ENCODE data around the gene OR4C3. TPM values are rescaled to one million over a fixed set of nuclear protein-coding genes. Genes with fewer than 3 reads are reported as not detected.
"Not testable (repeated sequence)": the region's sequence is repeated elsewhere in the genome, so short reads cannot be mapped to it uniquely, and the experiment has no call there.

The OR4C3 gene
- total RNA-seq, 1 experiment from 2014 or later, result not detected

GRCh38 chr11:48307760-48308386 lies 16.8 kb upstream of the OR4C3 start:
- no CpG with 5 or more reads among the region's 5 CpGs for WGBS (ENCODE audit: extremely low coverage, insufficient read length, low lambda C conversion rate)

GRCh38 chr11:48313590-48313989 lies 11.1 kb upstream of the OR4C3 start:
- H3K79me2 ChIP-seq (ENCODE audit: insufficient read depth, low read length), result not testable (repeated sequence)
- H3K9me3 Mint-ChIP-seq, result peaks cover 82 to 83% of the 10 kb centered on the region in 2 experiments

More at GRCh38 chr11:48307760-48308386, 16.8 kb upstream of the OR4C3 start:
- H3K27ac Mint-ChIP-seq, result no peak overlapping the region
- Histone ChIP-seq H4K91ac (ENCODE audit: insufficient read length, low read depth, low read length) (no peak overlapping the region), H4K8ac (replicated peaks; ENCODE audit: insufficient read length, low read depth, low read length) (no peak overlapping the region), H2BK15ac (ENCODE audit: low read depth, low read length) (no peak overlapping the region), H2AFZ (ENCODE audit: low read length) (no peak overlapping the region), H3K56ac (ENCODE audit: insufficient read length, low read depth, low read length) (no peak overlapping the region), H4K20me1 (ENCODE audit: control insufficient read depth, insufficient read depth, insufficient read length) (no peaks in the 10 kb centered on the region), H2AK5ac (ENCODE audit: insufficient read length, low read length) (no peak overlapping the region), H2BK12ac (ENCODE audit: insufficient read length, low read depth, low read length) (no peak overlapping the region), H3K4ac (ENCODE audit: low read depth, low read length) (no peak overlapping the region), H2BK5ac (ENCODE audit: insufficient read length, low read length) (no peak overlapping the region), H3K14ac (ENCODE audit: insufficient read depth, low read length) (no peak overlapping the region), H3K79me1 (ENCODE audit: insufficient read depth, low read depth, low read length, poor library complexity, severe bottlenecking) (no peaks in the 10 kb centered on the region), H3K4me2 (ENCODE audit: insufficient read depth, insufficient read length, low read length) (no peak overlapping the region), H3K79me2 (ENCODE audit: insufficient read depth, low read length) (no peaks in the 10 kb centered on the region), H3K18ac (ENCODE audit: insufficient read length, low read depth, low read length) (no peak overlapping the region), H3K4me1 (ENCODE audit: insufficient read depth, low read length) (no peaks in the 10 kb centered on the region), H3K27ac (ENCODE audit: insufficient read length, low read depth, low read length) (no peak overlapping the region), H3K23ac (ENCODE audit: insufficient read length, low read depth, low read length) (no peak overlapping the region), H3K9ac (ENCODE audit: extremely low read depth, insufficient read length, low read length) (no peak overlapping the region), H2BK120ac (ENCODE audit: low read depth, low read length, poor library complexity, severe bottlenecking) (no peak overlapping the region), H3T11ph (ENCODE audit: low read length) (no peak overlapping the region), H3K27me3 (ENCODE audit: insufficient read depth, low read length) (no peaks in the 10 kb centered on the region), H2BK20ac (ENCODE audit: low read depth, low read length, poor library complexity, severe bottlenecking) (no peak overlapping the region), H4K5ac (ENCODE audit: insufficient read length, low read depth, low read length) (no peak overlapping the region), H3K9me3 (ENCODE audit: control insufficient read depth, low read depth, low read length) (peaks cover 64% of the 10 kb centered on the region), H3K23me2 (ENCODE audit: insufficient read length, low read depth, low read length, poor library complexity, severe bottlenecking) (no peaks in the 10 kb centered on the region)
- H3K4me3 Mint-ChIP-seq, result no peak overlapping the region
- H3K4me1 Mint-ChIP-seq, result no peaks in the 10 kb centered on the region
- TF ChIP-seq, protein P1, sequence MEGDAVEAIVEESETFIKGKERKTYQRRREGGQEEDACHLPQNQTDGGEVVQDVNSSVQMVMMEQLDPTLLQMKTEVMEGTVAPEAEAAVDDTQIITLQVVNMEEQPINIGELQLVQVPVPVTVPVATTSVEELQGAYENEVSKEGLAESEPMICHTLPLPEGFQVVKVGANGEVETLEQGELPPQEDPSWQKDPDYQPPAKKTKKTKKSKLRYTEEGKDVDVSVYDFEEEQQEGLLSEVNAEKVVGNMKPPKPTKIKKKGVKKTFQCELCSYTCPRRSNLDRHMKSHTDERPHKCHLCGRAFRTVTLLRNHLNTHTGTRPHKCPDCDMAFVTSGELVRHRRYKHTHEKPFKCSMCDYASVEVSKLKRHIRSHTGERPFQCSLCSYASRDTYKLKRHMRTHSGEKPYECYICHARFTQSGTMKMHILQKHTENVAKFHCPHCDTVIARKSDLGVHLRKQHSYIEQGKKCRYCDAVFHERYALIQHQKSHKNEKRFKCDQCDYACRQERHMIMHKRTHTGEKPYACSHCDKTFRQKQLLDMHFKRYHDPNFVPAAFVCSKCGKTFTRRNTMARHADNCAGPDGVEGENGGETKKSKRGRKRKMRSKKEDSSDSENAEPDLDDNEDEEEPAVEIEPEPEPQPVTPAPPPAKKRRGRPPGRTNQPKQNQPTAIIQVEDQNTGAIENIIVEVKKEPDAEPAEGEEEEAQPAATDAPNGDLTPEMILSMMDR (conservative IDR thresholded peaks at IDR 0.05), result peak; percentile 70
- peak; percentile 41 for DNase-seq
- peaks cover 84 to 87% of the 10 kb centered on the region in 2 experiments for H3K9me3 Mint-ChIP-seq
- no peaks in the 10 kb centered on the region; the same call in 1 of the 2 replicates for H3K27me3 Mint-ChIP-seq (ENCODE audit: low read depth)
- peaks cover 6 to 14% (median 11%) of the 10 kb centered on the region in 3 experiments; a peak in 6 of 7 replicates for H3K36me3 Mint-ChIP-seq (ENCODE audit: insufficient read depth in 1 of 3, low read depth in 3 of 3)

More at GRCh38 chr11:48313590-48313989, 11.1 kb upstream of the OR4C3 start:
- not testable (repeated sequence) for H3K27me3 Mint-ChIP-seq (ENCODE audit: low read depth); H4K91ac ChIP-seq (ENCODE audit: insufficient read length, low read depth, low read length); H2BK12ac ChIP-seq (ENCODE audit: insufficient read length, low read depth, low read length); H4K5ac ChIP-seq (ENCODE audit: insufficient read length, low read depth, low read length); H3K4me1 ChIP-seq (ENCODE audit: insufficient read depth, low read length); H3K9ac ChIP-seq (ENCODE audit: extremely low read depth, insufficient read length, low read length); H2BK5ac ChIP-seq (ENCODE audit: insufficient read length, low read length); H3K4me1 Mint-ChIP-seq; H4K20me1 ChIP-seq (ENCODE audit: control insufficient read depth, insufficient read depth, insufficient read length); H3K4me3 Mint-ChIP-seq; H2BK15ac ChIP-seq (ENCODE audit: low read depth, low read length); H3K23ac ChIP-seq (ENCODE audit: insufficient read length, low read depth, low read length); DNase-seq; H3K18ac ChIP-seq (ENCODE audit: insufficient read length, low read depth, low read length); H3K27ac ChIP-seq (ENCODE audit: insufficient read length, low read depth, low read length); H3K14ac ChIP-seq (ENCODE audit: insufficient read depth, low read length); H3K79me1 ChIP-seq (ENCODE audit: insufficient read depth, low read depth, low read length, poor library complexity, severe bottlenecking); H3T11ph ChIP-seq (ENCODE audit: low read length); H3K23me2 ChIP-seq (ENCODE audit: insufficient read length, low read depth, low read length, poor library complexity, severe bottlenecking); H2AFZ ChIP-seq (ENCODE audit: low read length); H2BK120ac ChIP-seq (ENCODE audit: low read depth, low read length, poor library complexity, severe bottlenecking); H3K27me3 ChIP-seq (ENCODE audit: insufficient read depth, low read length); H2BK20ac ChIP-seq (ENCODE audit: low read depth, low read length, poor library complexity, severe bottlenecking); H3K56ac ChIP-seq (ENCODE audit: insufficient read length, low read depth, low read length); H3K4ac ChIP-seq (ENCODE audit: low read depth, low read length); H2AK5ac ChIP-seq (ENCODE audit: insufficient read length, low read length); H4K8ac ChIP-seq (replicated peaks; ENCODE audit: insufficient read length, low read depth, low read length); H3K27ac Mint-ChIP-seq; H3K4me2 ChIP-seq (ENCODE audit: insufficient read depth, insufficient read length, low read length)
- no CpG with 5 or more reads among the region's 2 CpGs for WGBS (ENCODE audit: extremely low coverage, insufficient read length, low lambda C conversion rate)
- peaks cover 0 to 29% (median 4%) of the 10 kb centered on the region in 3 experiments; a peak in 3 of 7 replicates for H3K36me3 Mint-ChIP-seq (ENCODE audit: insufficient read depth in 1 of 3, low read depth in 3 of 3)
- peaks cover 60% of the 10 kb centered on the region for H3K9me3 ChIP-seq (ENCODE audit: control insufficient read depth, low read depth, low read length)

Data from H9 (cell line).